GM18502 (cell line): ENCODE measurements around the gene MPV17.
"Not testable (repeated sequence)": the region's sequence is repeated elsewhere in the genome, so short reads cannot be mapped to it uniquely, and the experiment has no call there.

Source experiments
- ATAC-seq: cut with Tn5 transposase; IDR thresholded peaks from one replicate; pipeline ENCODE4 v1.9.1; 2021; ENCODE audit warnings: mild to moderate bottlenecking; ENCODE audit not compliant: unreplicated experiment, poor library complexity

Gene MPV17

GRCh38 chr2:27303093-27304025, 19.5 kb downstream of the MPV17 start:
- no peak for ATAC-seq

GRCh38 chr2:27300606-27301005, 22.3 kb downstream of the MPV17 start:
- ATAC-seq, result not testable (repeated sequence)

- no peak for ATAC-seq
These were observed 24.4 kb downstream of the MPV17 start for GRCh38 chr2:27298391-27299080.

- no peak for ATAC-seq
These were observed 25.7 kb downstream of the MPV17 start for GRCh38 chr2:27297195-27297594.

- ATAC-seq, result no peak
These were observed 26.4 kb downstream of the MPV17 start for GRCh38 chr2:27296481-27296880.

- ATAC-seq, result no peak
These were observed 28.0 kb downstream of the MPV17 start for GRCh38 chr2:27294928-27295327.

GRCh38 chr2:27291865-27292264, 31.0 kb downstream of the MPV17 start:
- ATAC-seq, result no peak

- no peak for ATAC-seq
These were observed 32.3 kb downstream of the MPV17 start for GRCh38 chr2:27290549-27290948.

GRCh38 chr2:27288610-27289009, 34.3 kb downstream of the MPV17 start:
- no peak for ATAC-seq

GRCh38 chr2:27285481-27285880, 37.4 kb downstream of the MPV17 start:
- ATAC-seq, result no peak

GRCh38 chr2:27284996-27285395, 37.9 kb downstream of the MPV17 start:
- no peak for ATAC-seq

- ATAC-seq, result no peak
These were observed 40.0 kb downstream of the MPV17 start for GRCh38 chr2:27282892-27283291.

- ATAC-seq, result no peak
These were observed 40.9 kb downstream of the MPV17 start, which contains the start of gene TRIM54 for GRCh38 chr2:27281855-27282559. Gene TRIM54, plus strand, starts transcription at chr2:27282429. Its CDS starts 303 bp downstream, at chr2:27282732.

- ATAC-seq, result no peak
These were observed 41.5 kb downstream of the MPV17 start for GRCh38 chr2:27281442-27281841.

GRCh38 chr2:27280826-27281225, 42.1 kb downstream of the MPV17 start:
- ATAC-seq, result no peak

GRCh38 chr2:27278010-27278409, 44.9 kb downstream of the MPV17 start:
- no peak for ATAC-seq

GRCh38 chr2:27275211-27276150, 47.4 kb downstream of the MPV17 start, which contains the start of gene DNAJC5G:
Gene DNAJC5G, plus strand, starts transcription at chr2:27275433. Its CDS starts 1,296 bp downstream, at chr2:27276729.
- ATAC-seq, result no peak

- not testable (repeated sequence) for ATAC-seq
These were observed 50.1 kb downstream of the MPV17 start for GRCh38 chr2:27272537-27273522.
